ENCODE results near the gene TRAF5. TPM values are rescaled to one million over a fixed set of nuclear protein-coding genes. Genes with fewer than 3 reads are reported as not detected.

TRAF5 gene
- total and polyA plus RNA-seq, 2 of the 4 experiments (the other 2 are of a cell fraction) = 10.0 to 14.7 TPM

DNA sequence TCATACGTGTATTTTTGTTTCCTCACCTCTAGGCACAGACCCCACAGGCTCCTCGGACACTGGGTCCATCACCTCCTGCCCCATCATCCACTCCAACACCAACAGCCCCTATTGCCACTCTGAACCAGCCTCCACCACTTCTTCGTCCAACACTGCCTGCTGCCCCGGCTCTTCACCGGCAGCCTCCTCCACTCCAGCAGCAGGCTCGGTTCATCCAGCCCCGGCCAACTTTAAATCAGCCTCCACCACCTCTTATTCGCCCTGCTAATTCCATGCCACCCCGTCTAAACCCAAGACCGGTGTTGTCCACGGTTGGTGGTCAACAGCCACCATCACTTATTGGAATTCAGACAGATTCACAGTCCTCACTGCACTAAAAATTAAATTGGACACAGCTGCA is 13.2 kb upstream of the TRAF5 start:
- WGBS, 2 experiments (ENCODE audit: extremely low coverage in 2 of 2, insufficient read length in 1 of 2) = 97% methylated on average over 9 of the region's 11 CpGs; no CpG with 5 or more reads in 1 of the 2 experiments

More for the DNA sequence above, 13.2 kb upstream of the TRAF5 start:
- BruUV-seq (replicated peaks) = TSS peak; percentile 19
- Histone ChIP-seq H3K27ac (ENCODE audit: insufficient read depth, low read length) (no peak overlapping the region), H2BK120ac (ENCODE audit: low read depth, low read length) (no peak overlapping the region), H3K56ac (ENCODE audit: extremely low read depth, insufficient read depth, low read length) (no peak overlapping the region), H2BK20ac (ENCODE audit: low read depth, low read length) (no peak overlapping the region), H3K4ac (ENCODE audit: low read depth, low read length) (no peak overlapping the region), H4K5ac (ENCODE audit: low read depth, low read length) (no peak overlapping the region), H3K14ac (replicated peaks; ENCODE audit: low read depth, low read length) (no peak overlapping the region), H2AK9ac (replicated peaks; ENCODE audit: low read depth, low read length, poor library complexity) (no peak overlapping the region), H4K91ac (ENCODE audit: insufficient read depth, low read depth, low read length) (no peak overlapping the region), H2BK5ac (ENCODE audit: low read depth, low read length, poor library complexity, severe bottlenecking) (no peak overlapping the region), H3K36me3 (ENCODE audit: control insufficient read depth, insufficient read depth, low read length) (peaks cover 15% of the 10 kb centered on the region), H3K4me2 (ENCODE audit: low read depth, low read length) (no peak overlapping the region), H3K9ac (ENCODE audit: low read depth, low read length) (no peak overlapping the region), H2AK5ac (ENCODE audit: low read depth, low read length) (no peak overlapping the region), H3K79me1 (ENCODE audit: low read depth in 1 of 2, low read length in 2 of 2) (no peaks in the 10 kb centered on the region), H4K8ac (ENCODE audit: low read depth in 2 of 2, low read length in 2 of 2) (no peak overlapping the region), H3K9me1 (ENCODE audit: insufficient read depth, low read length) (no peaks in the 10 kb centered on the region), H2AFZ (replicated peaks; ENCODE audit: low read length, poor library complexity) (no peak overlapping the region), H3K27me3 (ENCODE audit: control insufficient read depth, insufficient read depth, low read length) (no peaks in the 10 kb centered on the region), H3K18ac (ENCODE audit: low read depth, low read length) (no peak overlapping the region), H3K9me3 (ENCODE audit: control insufficient read depth, insufficient read depth, low read length) (no peaks in the 10 kb centered on the region), H2BK15ac (ENCODE audit: low read depth, low read length) (no peak overlapping the region), H3K4me3 (ENCODE audit: insufficient read depth, low read depth, low read length) (no peak overlapping the region), H4K20me1 (ENCODE audit: insufficient read depth, low read length) (no peaks in the 10 kb centered on the region), H3K23ac (ENCODE audit: low read depth, low read length) (no peak overlapping the region), H3K4me1 (ENCODE audit: control insufficient read depth, insufficient read depth, low read length) (no peaks in the 10 kb centered on the region)
- intact Hi-C loops (cut with micrococcal nuclease) = no loop called here
- in situ Hi-C loops (cut with MboI; ENCODE audit: low sequenced_read_pairs) = no loop called here
- CTCF ChIA-PET = interaction anchor here (1.2 kb wide), 1 partner anchor 157 kb away, joined by 4 read pairs; no protein-coding TSS in a partner anchor
- dilution Hi-C loops (cut with HindIII; ENCODE audit: low sequenced_read_pairs, unreplicated experiment) = no loop called here
- no peak for ATAC-seq (ENCODE audit: low read depth)
- no peak for DNase-seq
- POLR2A ChIA-PET (ENCODE audit: unreplicated experiment) = no interaction called here
- TF ChIP-seq CHD1 (IDR thresholded peaks at IDR 0.05; ENCODE audit: low read depth, low read length) = no peak
